Right lobe of liver (tissue), 4 donors: Measurements from ENCODE around the gene POLR1A.

Experiments
- POLR2A ChIP-seq: fragments of 450-650 bp; IDR thresholded peaks from one replicate; pipeline ENCODE4 v1.6.1; 2017; ENCODE audit warnings: antibody characterized with exemption, mild to moderate bottlenecking
- TF ChIP-seq, protein P1 (sequence below), 4 donors: fragments of 200-600 bp in 3 of 4; fragments of 450-650 bp in 1 of 4; IDR thresholded peaks; one replicate each; pipeline versions ENCODE4 v1.5.1 to v1.8.0; 2016 to 2022; ENCODE audit warnings: antibody characterized with exemption in 4 of 4, mild to moderate bottlenecking in 2 of 4
- donor health status: DM: no; HTN: no; CAD: no.
- donor health status: DM: no; HTN: no; CAD: no.
- donor health status: DM: no; HTN: yes; CAD: no.

- TF ChIP-seq, protein P1, sequence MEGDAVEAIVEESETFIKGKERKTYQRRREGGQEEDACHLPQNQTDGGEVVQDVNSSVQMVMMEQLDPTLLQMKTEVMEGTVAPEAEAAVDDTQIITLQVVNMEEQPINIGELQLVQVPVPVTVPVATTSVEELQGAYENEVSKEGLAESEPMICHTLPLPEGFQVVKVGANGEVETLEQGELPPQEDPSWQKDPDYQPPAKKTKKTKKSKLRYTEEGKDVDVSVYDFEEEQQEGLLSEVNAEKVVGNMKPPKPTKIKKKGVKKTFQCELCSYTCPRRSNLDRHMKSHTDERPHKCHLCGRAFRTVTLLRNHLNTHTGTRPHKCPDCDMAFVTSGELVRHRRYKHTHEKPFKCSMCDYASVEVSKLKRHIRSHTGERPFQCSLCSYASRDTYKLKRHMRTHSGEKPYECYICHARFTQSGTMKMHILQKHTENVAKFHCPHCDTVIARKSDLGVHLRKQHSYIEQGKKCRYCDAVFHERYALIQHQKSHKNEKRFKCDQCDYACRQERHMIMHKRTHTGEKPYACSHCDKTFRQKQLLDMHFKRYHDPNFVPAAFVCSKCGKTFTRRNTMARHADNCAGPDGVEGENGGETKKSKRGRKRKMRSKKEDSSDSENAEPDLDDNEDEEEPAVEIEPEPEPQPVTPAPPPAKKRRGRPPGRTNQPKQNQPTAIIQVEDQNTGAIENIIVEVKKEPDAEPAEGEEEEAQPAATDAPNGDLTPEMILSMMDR (IDR thresholded peaks at IDR 0.05): no peak
- no peak for TF ChIP-seq POLR2A
Observed at GRCh38 chr2:85972355-85972754, 133.3 kb downstream of the POLR1A start.
